MM.1S (cell line): ENCODE data around the gene GABRG3.

Experiments used
- DNase-seq: peaks from one replicate; pipeline ENCODE4 v3.0.0-alpha.2; 2015
- H2AFZ ChIP-seq: fragments of 300-600 bp; sonication (generic); 2 replicates; pipeline ENCODE4 v1.6.0; 2016; ENCODE audit warnings: antibody characterized with exemption, low read length
- H3F3A ChIP-seq: fragments of 300-600 bp; sonication (generic); 2 replicates; pipeline ENCODE4 v1.6.1; 2016; ENCODE audit warnings: mild to moderate bottlenecking, antibody characterized with exemption, low read length, moderate library complexity, mixed read lengths; ENCODE audit not compliant: insufficient read depth
- H3K27ac ChIP-seq: fragments of 300-600 bp; sonication (generic); 2 replicates; pipeline ENCODE4 v1.5.1; 2016; ENCODE audit warnings: mild to moderate bottlenecking, low read length
- H3K27me3 ChIP-seq: fragments of 300-600 bp; sonication (generic); replicated peaks from 2 replicates; pipeline ENCODE4 v1.6.0; 2016; ENCODE audit warnings: low read length; ENCODE audit not compliant: insufficient read depth
- H3K36me3 ChIP-seq: fragments of 300-600 bp; sonication (generic); replicated peaks from 2 replicates; pipeline ENCODE4 v1.6.1; 2016; ENCODE audit warnings: mild to moderate bottlenecking, low read length, mixed read lengths; ENCODE audit not compliant: insufficient read depth
- H3K4me1 ChIP-seq: fragments of 300-600 bp; sonication (generic); 2 replicates; pipeline ENCODE4 v1.6.1; 2016; ENCODE audit warnings: low read length, mixed read lengths
- H3K4me2 ChIP-seq: fragments of 300-600 bp; sonication (generic); 2 replicates; pipeline ENCODE4 v1.6.0; 2016; ENCODE audit warnings: low read depth, low read length
- H3K4me3 ChIP-seq: fragments of 300-600 bp; sonication (generic); 2 replicates; pipeline ENCODE4 v1.5.1; 2016; ENCODE audit warnings: low read length, mixed read lengths
- H3K79me2 ChIP-seq: fragments of 300-600 bp; sonication (generic); 2 replicates; pipeline ENCODE4 v1.6.1; 2016; ENCODE audit warnings: mixed run types, low read length, mixed read lengths
- H3K9ac ChIP-seq: fragments of 300-600 bp; sonication (generic); 2 replicates; pipeline ENCODE4 v1.6.1; 2016; ENCODE audit warnings: low read length, mixed read lengths
- H3K9me2 ChIP-seq: fragments of 300-600 bp; sonication (generic); replicated peaks from 2 replicates; pipeline ENCODE4 v1.6.1; 2016; ENCODE audit warnings: mild to moderate bottlenecking, low read length, mixed read lengths; ENCODE audit not compliant: insufficient read depth
- H3K9me3 ChIP-seq: fragments of 300-600 bp; sonication (generic); replicated peaks from 2 replicates; pipeline ENCODE4 v1.6.1; 2016; ENCODE audit warnings: mild to moderate bottlenecking, low read length, mixed read lengths; ENCODE audit not compliant: insufficient read depth
- H4K20me1 ChIP-seq: fragments of 300-600 bp; sonication (generic); 2 replicates; pipeline ENCODE4 v1.6.1; 2016; ENCODE audit warnings: mild to moderate bottlenecking, low read length, moderate library complexity, mixed read lengths; ENCODE audit not compliant: insufficient read depth
- CTCF ChIP-seq: fragments of 300-600 bp; sonication (generic); IDR thresholded peaks from 2 replicates; pipeline ENCODE4 v1.5.1; 2016; ENCODE audit warnings: antibody characterized with exemption, low read length, mixed read lengths
- EZH2 ChIP-seq: fragments of 300-600 bp; sonication (generic); optimal IDR thresholded peaks from 2 replicates; pipeline ENCODE3; 2017; ENCODE audit warnings: low read depth, mild to moderate bottlenecking, antibody characterized with exemption, low read length, mixed read lengths
- EZH2phosphoT487 ChIP-seq: fragments of 300-600 bp; sonication (generic); IDR thresholded peaks from 2 replicates; pipeline ENCODE4 v1.6.1; 2018; ENCODE audit warnings: antibody characterized with exemption, low read length

GABRG3 gene

GRCh38 chr15:27512281-27513001 lies 541.5 kb downstream of the GABRG3 start:
- H3K36me3 ChIP-seq = no peaks in the 10 kb centered on the region
- H3K27me3 ChIP-seq = no peaks in the 10 kb centered on the region
- DNase-seq = no peak
- no peak overlapping the region for H3K9ac ChIP-seq
- H3K27ac ChIP-seq = no peak overlapping the region
- H3K4me3 ChIP-seq = no peak overlapping the region
- no peaks in the 10 kb centered on the region for H3F3A ChIP-seq
- H3K4me2 ChIP-seq = no peak overlapping the region
- no peaks in the 10 kb centered on the region for H3K9me2 ChIP-seq
- H3K9me3 ChIP-seq = no peaks in the 10 kb centered on the region; the same call in 1 of the 2 replicates
- no peaks in the 10 kb centered on the region for H4K20me1 ChIP-seq
- no peak overlapping the region for H2AFZ ChIP-seq
- TF ChIP-seq EZH2 (no peak), CTCF (no peak), EZH2phosphoT487 (no peak)
- no peaks in the 10 kb centered on the region for H3K79me2 ChIP-seq
- H3K4me1 ChIP-seq = no peaks in the 10 kb centered on the region

GRCh38 chr15:27514526-27514925 lies 543.5 kb downstream of the GABRG3 start:
- H3K27me3 ChIP-seq = no peaks in the 10 kb centered on the region
- H3K79me2 ChIP-seq = no peaks in the 10 kb centered on the region
- no peaks in the 10 kb centered on the region for H3K9me3 ChIP-seq
- no peak overlapping the region for H3K9ac ChIP-seq
- H3F3A ChIP-seq = no peaks in the 10 kb centered on the region
- H3K36me3 ChIP-seq = no peaks in the 10 kb centered on the region
- DNase-seq = no peak
- H3K4me2 ChIP-seq = no peak overlapping the region
- H4K20me1 ChIP-seq = no peaks in the 10 kb centered on the region
- H3K4me1 ChIP-seq = no peaks in the 10 kb centered on the region
- no peak overlapping the region for H2AFZ ChIP-seq
- no peak for TF ChIP-seq EZH2
- no peak for TF ChIP-seq CTCF
- TF ChIP-seq EZH2phosphoT487 = no peak
- H3K27ac ChIP-seq = no peak overlapping the region
- H3K9me2 ChIP-seq = no peaks in the 10 kb centered on the region
- H3K4me3 ChIP-seq = no peak overlapping the region

GRCh38 chr15:27527490-27528067 lies 556.6 kb downstream of the GABRG3 start:
- no peak for DNase-seq

More at GRCh38 chr15:27527490-27528067, 556.6 kb downstream of the GABRG3 start:
- Histone ChIP-seq H3K9me2 (no peaks in the 10 kb centered on the region), H3F3A (no peaks in the 10 kb centered on the region), H3K4me3 (no peak overlapping the region), H4K20me1 (no peaks in the 10 kb centered on the region), H3K4me1 (no peaks in the 10 kb centered on the region), H3K9me3 (no peaks in the 10 kb centered on the region), H3K36me3 (no peaks in the 10 kb centered on the region), H3K79me2 (no peaks in the 10 kb centered on the region), H3K27ac (no peak overlapping the region), H3K9ac (no peak overlapping the region), H2AFZ (no peak overlapping the region), H3K4me2 (no peak overlapping the region), H3K27me3 (no peaks in the 10 kb centered on the region)
- no peak for TF ChIP-seq CTCF
- TF ChIP-seq EZH2 = no peak
- no peak for TF ChIP-seq EZH2phosphoT487
